HG03521 (cell line): ENCODE measurements around the gene KLHL22.
"Not testable (repeated sequence)": the region's sequence is repeated elsewhere in the genome, so short reads cannot be mapped to it uniquely, and the experiment has no call there.

Experiments
- ATAC-seq: cut with Tn5 transposase; IDR thresholded peaks from one replicate; pipeline ENCODE4 v1.9.1; 2021; ENCODE audit warnings: mild to moderate bottlenecking, moderate library complexity; ENCODE audit not compliant: unreplicated experiment

The KLHL22 gene

DNA sequence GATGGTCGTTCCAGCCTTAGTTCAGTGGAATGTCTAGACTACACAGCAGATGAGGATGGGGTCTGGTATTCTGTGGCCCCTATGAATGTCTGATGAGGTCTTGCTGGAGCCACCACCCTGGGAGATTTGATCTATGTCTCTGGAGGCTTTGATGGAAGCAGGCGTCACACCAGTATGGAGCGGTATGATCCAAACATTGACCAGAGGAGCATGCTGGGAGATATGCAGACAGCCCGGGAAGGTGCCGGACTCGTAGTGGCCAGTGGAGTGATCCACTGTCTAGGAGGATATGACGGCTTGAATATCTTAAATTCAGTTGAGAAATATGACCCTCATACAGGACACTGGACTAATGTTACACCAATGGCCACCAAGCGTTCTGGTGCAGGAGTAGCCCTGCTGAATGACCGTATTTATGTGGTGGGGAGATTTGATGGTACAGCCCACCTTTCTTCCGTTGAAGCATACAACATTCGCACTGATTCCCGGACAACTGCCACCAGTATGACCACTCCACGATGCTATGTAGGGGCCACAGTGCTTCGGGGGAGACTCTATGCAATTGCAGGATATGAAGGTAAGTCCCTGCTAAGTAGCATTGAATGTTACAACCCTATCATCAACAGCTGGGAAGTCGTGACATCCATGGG lies 44.3 kb downstream of the KLHL22 start:
- ATAC-seq: not testable (repeated sequence)

- ATAC-seq: no peak
Observed at GRCh38 chr22:20450551-20450906, 45.1 kb downstream of the KLHL22 start.

DNA sequence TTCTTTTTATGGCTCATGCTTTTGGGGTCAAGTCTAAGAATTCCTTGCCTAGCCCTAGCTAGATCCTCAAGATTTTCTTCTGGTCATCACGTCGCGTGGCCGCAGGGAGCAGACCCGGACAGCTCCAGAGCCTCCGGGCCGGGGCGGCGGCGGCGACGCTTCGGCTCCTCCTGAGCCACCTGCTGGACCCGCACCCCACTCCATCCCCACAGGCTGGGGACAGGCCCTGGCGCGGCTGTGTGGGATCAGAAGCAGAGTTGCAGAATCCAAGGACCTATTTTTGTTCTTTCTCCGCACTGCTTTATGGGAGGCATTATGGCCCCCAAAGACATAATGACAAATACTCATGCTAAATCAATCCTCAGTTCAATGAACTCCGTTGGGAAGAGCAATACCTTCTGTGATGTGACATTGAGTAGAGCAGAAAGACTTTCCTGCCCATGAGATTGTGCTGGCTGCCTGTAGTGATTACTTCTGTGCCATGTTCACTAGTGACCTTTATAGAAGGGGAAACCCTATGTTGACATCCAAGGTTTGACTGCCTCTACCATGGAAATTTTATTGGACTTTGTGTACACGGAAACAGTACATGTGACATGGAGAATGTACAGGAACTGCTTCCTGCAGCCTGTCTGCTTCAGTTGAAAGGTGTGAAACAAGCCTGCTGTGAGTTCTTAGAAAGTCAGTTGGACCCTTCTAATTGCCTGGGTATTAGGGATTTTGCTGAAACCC lies 45.6 kb downstream of the KLHL22 start:
- ATAC-seq: no peak

DNA sequence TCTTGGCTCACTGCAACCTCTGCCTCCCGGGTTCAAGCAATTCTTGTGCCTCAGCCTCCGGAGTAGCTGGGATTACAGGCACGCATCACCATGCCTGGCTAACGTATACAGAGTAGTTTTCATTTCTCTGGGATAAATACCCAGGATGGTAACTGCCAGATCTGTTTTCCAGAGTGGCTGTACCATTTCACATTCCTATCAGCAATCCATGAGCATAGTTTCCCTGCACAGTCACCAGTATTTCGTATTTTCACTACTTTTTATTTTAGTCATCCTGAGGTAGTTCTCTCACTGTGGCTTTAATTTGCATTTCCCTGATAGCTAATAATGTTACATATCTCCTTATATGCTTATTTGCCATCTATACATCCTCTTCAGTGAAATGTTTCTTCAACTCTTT lies 47.0 kb downstream of the KLHL22 start:
- ATAC-seq: no peak

DNA sequence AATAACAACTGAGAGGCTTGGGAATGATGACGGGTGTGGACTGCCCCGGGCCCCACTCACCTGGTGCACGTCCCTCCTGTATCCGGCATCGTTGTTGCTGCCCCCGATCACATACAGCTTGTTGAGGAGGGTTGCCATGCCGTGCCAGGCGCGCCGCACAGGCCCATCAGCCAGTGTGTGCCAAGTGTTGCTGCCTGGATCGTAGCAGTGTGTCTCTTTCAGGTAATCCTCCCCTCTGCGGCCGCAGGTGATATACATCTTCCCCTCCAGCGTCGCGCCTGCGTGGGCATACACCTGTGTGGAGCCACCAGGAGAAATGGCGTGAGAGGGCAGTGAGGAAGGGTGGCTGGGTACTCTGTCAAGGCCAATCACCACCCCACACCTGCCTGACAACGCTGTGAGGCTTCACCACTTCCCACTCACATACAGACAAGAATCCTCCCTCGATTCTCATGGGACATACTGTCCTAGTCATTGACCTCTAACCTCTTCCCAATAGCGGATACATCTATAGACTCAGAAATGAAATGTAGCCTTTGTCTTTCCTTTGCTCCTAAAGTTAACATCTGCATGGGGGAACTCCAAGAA lies 49.1 kb downstream of the KLHL22 start:
- ATAC-seq: no peak

DNA sequence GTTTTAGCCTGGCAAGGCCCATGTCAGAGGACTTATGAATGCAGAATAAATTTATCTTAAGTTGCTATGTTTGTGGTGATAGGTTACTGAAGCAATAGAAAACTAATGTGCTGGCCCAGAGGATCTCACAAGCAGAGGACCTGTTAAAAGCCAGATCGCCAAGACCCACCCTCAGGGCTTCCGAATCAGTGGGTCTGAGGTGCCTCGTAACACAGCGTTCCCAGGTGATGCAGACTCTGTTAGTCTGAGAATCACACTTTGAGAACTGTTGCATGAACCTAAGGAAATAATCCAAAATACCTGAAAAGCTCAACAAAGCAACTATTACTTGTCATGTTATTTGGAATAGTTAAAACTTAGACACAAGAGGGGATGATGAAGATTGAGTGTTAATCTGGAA lies 51.3 kb downstream of the KLHL22 start:
- ATAC-seq: no peak

DNA sequence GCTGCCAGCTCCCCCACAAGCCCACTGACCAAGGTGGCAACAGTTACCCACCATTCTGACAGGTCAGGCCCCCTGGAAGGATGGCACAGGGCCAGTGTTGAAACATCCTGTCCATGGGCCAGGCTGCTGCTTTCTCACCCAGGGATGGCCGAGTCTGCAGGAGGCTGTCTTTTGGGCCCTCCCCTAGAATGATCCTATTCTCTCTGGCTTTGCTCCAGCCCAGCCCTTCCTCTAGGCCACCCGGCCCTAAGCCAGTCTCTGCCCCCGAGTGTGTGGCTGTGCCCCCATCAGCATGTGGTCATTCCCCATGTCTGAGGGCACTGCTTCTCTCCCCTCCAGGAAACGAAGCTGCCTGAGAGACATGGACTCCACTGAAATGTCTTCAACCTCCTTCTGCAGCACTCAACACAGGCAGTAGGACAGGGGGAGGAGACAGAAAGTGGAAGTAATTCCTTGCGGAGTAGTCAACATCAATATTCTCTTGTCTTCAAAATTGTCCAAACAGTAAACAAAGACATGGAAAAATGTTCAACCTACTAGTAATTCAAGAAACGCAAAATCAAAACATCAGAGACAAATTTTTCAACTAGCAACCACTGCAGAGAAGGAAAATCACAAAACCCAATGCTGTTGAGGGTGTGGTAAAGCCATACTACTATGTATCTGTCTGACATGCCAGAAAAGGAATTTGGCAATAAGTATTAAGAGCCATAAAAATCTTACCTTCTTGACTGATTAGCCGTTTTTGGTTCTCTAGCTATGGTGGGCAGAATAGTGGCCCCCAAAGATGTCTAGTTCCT lies 52.9 kb downstream of the KLHL22 start:
- ATAC-seq: no peak

DNA sequence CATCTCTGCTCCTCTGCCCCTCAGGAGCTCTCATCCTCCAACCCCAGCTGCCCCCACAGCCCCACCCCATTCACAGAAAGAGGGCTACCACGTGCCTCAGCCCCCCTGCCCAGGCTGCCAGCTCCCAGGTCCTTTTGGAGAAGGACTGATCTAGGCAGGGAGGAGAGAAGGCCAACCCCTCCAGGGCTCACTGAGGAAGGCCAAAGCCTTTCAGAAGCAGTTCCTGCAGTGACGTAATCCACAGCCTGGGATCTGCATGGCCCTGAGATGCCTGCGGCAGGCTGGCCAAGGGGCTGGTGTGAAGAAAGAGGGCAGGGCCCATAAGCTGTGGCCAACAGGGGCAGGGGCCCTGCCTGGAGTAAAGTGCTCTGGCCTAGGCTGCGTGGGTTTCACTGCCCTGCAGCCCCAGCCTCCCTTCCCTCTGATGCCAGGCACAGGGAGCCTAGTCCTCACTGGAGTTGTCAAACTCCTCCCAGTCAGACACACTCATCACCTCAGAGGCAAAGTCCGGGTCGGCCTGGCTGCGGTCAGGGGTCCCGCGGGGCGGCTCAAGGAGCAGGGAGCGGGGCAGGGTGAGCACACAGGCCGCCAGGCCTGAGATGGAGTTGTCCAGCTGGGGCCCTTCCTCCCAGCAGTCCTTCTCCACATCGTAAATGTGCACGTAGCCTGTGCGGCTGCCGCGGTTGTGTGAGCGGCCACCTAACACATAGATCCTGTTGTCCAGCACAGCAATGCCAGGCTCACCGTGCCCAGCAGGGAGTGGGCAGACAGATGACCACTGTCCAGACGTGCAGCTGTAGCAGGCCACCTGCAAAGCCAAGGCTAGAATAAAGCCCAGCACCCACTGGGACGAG lies 53.7 kb downstream of the KLHL22 start:
- no peak for ATAC-seq

- no peak for ATAC-seq
Observed at GRCh38 chr22:20440637-20441591, 54.7 kb downstream of the KLHL22 start.

DNA sequence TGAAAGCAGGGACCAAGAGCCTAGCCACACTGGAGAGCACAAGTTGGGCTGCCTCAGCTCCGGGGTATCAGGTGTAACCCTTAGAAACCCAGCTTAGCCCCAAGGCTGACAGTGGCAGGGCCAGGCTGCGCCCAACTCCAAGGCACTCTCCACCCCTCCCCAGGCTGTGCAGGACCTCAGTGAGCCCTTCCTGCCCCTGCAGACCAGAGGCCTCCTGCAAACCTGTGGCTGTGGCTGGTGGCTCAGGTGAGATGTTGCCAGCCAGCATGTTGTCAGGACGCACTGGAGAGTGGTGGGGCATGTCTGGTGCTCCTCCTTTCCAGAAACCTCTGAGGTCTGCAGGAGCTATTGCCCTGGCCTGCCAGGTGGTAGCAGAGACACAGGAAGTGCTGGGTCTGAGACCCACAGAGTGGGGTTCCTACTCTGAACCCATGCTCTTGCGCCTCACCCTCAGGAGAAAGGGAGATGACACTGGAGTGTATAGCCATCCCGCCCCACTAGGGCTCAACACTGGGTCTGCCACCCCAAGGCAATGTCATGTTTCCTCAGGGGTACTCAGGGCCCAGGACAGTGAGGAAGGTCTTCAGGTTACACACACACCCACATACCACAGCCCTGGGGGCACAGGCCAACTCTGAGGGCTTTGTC lies 55.5 kb downstream of the KLHL22 start:
- ATAC-seq: no peak

DNA sequence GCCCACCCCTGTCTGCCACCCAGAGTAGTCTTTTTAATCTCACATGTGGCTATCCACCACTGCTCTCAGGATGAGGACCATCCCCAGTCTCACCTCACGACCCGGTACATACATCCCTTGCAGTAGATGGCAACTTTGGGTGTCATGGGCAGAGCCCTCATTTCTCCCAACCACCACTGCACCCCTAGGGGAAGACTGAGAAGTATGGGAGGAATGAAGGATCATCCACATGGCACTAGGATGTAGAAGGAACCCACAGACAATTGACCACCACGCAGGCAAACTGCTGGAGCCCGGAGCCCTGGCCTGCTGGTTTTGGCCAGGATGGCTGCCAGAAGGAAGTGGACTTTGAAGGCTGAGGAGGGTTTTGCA lies 56.1 kb downstream of the KLHL22 start:
- no peak for ATAC-seq

- no peak for ATAC-seq
Observed at GRCh38 chr22:20438678-20439492, 56.7 kb downstream of the KLHL22 start.

GRCh38 chr22:20438427-20438677 lies 57.2 kb downstream of the KLHL22 start:
- no peak for ATAC-seq

GRCh38 chr22:20437613-20438426 lies 57.8 kb downstream of the KLHL22 start, which contains the start of gene SCARF2:
SCARF2 (minus strand) TSS chr22:20437825; CDS start chr22:20437754, 71 bp downstream.
- no peak for ATAC-seq

- ATAC-seq: no peak
Observed at GRCh38 chr22:20436768-20437612, 58.6 kb downstream of the KLHL22 start.

DNA sequence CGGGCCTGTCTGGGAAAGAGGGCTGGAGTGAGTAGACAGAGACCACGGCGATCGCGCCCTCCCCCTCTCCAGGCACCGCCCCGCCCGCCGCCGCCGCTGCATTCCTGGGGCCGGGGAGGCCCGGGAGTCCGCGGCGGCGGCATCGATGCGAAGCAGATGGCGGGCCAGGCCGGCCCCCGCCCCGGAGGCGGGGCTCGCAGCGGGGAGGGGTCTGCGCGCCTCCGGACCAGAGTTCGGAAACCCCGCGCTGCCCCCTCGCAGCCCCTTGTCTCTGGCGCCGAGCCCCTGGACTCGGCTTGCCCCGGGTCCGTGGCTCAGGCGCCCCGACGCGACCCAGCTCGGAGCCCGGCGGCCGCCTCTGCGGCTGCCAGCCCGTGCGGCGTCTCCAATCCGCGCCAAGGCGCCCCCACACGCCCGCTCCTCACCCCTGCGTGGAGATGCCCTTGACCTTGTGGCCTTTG lies 59.3 kb downstream of the KLHL22 start:
- ATAC-seq: no peak
